Activated effector memory CD4-positive, alpha-beta T cell treated with anti-CD3 and anti-CD28 coated beads, Interleukin-2, amount 50 U/mL, for 16 hours (primary cell): ENCODE measurements around the gene WDR83.
A peak's percentile ranks its signal among the peaks of the same experiment; 100 is the strongest.
"Not testable (repeated sequence)": the region's sequence is repeated elsewhere in the genome, so short reads cannot be mapped to it uniquely, and the experiment has no call there.

Experiments
- DNase-seq: peaks from one replicate; pipeline ENCODE4 v3.0.0-alpha.2; 2020

The WDR83 gene

DNA sequence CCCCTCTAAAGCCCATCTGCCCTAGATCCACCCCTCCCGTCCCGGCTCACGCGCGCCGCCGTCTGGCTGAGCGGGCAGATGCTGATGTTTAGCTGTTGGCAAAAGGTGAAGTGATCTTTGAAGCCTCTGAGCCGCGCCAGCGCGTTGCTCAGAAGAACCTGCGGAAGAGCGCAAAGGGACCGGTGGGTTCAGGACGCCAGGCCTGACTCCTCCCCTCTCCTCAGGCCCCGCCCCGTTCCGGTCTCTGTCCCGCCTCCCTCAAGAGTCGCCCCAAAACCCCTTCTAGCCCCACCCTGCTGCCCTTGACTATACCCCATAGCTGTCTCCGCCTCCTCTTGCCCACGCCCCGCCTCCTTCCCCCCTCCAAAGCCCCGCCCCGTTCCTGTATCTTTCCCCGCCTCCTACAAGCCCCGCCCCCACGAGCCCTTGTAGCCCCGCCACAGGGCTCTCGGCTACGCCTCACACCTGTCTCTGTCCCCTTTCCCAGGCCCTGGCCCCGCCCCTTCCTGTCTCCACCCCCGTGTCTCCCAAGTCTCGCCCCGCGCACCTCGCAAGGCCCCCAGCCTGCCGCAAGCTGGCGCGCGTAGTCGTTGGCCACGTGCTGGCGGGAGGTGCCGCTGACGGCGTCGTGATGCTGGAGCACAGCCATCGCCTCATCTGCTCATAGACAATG lies 9.6 kb upstream of the WDR83 start:
- DNase-seq = no peak

DNA sequence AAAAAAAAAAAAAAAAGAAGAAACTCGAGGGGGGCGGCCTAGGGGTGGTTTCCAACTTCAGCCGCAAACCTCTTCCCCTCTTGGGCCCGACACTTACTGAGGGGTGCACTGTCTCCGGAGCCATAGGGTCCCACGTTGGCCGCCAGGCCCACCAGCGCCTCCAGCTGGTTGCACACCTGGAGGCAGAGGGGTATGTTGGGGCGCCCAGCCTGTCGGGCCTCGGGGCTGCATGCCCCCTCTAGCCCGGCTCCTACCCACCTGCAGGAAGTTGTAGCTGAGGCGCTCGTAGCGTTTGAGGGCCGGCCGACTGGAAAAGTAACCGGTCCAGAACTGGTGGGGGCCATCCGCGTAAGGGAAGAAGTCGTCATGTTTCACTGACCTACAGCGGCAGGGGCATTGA lies 8.6 kb upstream of the WDR83 start:
- DNase-seq = no peak

DNA sequence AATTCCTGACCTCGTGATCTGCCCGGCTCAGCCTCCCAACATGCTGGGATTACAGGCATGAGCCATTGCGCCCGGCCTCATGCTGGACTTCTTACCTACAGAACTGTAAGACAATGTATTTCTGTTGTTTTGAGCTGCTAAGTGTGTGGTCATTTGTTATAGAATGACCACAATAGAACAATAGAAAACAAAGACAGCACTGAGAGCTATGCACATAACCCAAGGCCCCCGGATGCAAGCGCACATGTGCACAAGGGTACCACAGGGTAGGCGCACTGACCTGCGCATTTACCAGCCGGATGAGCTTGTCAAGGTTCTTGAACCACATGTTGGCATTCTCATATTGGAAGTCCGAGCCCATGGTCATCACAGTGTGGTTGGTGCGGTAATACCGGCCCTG lies 5.6 kb upstream of the WDR83 start:
- DNase-seq = no peak

DNA sequence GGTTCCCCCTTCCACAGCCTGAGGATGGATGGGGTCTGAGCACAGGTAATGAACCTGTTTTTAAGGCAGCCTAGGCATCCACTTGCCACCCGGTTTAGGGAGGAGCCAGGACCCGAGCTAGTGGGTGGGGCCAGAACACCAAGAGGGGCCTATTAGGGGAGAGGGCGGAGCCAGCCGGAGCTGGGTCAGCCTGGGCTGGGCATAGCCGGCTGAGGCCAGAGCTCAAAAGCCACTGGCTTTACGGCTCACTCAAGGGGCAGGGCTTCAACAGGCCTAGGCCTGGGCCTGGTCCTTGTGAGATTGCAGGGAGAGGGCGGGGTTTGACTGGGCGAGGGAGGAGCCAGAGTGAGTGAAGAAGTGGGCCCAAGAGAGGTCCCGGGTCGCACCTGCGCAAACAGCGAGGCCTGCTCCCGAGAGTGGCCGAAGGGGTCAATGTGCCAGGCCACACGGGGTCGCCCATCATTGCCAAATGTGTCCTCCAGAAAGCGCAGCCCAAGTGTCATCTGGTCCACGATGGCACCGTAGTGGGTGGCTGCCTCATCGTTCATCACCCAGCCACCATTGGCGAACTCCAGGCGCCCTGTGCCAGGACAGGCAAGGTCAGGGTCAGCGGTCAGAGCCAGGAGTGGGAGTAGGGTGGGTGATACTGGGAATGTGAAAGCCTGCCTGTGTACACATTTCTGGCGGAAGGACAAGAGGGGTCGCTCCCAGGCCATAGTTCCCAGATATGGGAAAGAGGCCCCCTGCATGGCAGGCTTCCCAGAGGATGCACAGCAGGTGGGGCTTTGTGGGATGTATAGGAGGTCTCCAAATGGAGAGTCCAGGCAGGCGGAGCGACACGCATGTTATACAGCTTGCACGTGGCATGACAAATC lies 2.0 kb upstream of the WDR83 start:
- DNase-seq = no peak

DNA sequence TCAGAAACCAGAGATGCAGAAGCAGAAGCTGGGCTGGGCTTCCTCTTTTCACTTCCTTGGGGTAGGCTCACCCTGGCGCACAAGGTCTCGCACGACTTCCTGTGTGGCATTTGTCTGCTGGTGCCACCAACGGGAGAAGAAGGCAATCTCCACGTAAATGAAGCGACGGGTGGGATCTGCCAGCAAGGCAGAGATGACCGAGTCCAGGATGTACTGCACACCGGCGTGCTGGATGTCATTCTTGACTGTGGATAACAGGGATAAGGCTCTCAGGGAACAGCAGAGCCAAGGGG lies 1.4 kb upstream of the WDR83 start:
- DNase-seq = peak; percentile 81

DNA sequence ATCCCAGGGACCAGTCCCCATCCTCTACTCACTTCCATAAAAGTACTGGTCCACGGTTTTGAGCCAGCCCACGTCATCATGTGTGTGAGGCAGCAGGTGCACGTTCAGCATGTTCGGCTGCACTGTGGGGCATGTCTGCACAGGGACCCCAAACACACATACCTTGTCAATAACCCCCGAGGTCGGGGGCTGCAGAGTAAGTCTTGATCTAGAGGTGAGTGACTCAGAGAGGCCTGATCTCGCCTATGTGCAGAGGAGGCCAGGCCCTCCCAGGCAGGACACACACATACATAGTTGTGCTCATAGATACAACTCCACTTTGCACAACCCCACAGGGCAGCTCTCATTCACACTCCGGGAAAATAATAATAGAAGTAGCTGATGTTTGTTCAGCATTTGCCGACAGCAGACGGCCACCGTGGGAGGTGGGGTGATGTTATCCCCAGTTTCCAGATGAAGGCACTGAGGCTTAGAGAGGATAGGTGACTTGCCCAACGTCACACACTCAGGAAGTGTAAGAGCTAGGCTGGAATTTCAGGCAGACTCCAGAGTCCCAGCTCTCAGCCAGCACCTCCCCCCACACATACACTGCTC lies 839 bp upstream of the WDR83 start:
- peak; percentile 71 for DNase-seq

DNA sequence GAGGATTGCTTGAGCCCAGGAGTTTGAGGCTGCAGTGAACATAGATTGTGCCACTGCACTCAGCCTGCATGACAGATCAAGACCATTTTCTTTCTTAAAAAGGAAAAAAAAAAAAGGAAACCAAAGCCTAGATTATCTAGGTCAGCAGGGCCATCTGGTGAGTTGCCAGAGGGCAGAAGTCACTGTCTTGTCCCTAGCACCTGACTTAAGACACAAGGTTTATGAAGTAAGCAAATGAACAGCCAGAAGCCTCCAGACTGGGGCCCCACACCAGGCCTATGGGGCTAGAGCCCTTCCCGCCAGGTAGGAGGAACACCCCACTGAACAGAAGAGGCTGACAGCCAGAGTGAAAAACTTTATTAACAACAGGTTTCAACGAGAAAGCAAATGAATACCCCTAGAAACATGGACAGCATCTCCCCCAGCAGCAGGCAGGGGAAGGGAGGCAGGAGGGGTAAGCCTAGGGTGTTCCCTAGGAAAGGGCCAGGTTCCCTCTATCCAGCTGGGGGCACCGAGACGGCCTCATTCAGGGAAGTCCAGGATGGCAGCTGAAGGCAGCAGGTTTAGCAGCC lies 1.2 kb downstream of the WDR83 start:
- no peak for DNase-seq

DNA sequence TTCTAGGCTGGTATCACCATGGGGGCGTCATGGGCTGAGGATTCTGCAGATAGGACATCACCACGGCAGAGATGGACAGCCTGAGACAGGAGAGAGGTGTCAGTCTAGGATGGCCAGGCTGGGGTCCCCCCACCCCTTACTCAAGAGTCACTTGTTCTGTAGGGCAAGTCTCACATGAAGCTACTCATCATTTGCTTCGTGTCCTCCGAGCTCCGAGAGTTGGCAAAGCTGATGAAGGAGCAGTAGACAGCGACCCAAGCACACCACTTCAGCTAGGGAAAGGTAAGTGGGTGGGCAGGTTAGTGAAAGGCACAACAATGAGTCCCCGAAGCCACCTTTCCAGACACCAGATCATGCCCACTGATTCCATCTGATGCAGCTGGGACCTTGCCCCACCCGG lies 1.7 kb downstream of the WDR83 start:
- no peak for DNase-seq

DNA sequence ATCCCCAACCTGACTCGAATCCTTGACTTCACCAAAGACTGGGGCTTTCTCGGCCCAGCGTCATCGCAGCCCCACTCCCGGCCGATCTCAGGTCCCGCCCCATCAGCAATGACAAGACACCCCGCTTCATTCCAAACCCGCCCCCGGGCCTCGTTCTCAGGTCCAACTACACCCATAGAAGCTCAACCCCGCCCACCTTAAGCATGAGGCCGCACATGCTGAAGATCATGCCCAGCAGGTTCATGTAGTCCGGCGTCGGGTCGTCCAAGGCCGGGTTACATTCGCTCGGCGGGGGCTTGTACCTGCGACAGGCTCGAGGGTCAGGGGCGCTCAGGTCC lies 2.3 kb downstream of the WDR83 start:
- DNase-seq = peak; percentile 89

DNA sequence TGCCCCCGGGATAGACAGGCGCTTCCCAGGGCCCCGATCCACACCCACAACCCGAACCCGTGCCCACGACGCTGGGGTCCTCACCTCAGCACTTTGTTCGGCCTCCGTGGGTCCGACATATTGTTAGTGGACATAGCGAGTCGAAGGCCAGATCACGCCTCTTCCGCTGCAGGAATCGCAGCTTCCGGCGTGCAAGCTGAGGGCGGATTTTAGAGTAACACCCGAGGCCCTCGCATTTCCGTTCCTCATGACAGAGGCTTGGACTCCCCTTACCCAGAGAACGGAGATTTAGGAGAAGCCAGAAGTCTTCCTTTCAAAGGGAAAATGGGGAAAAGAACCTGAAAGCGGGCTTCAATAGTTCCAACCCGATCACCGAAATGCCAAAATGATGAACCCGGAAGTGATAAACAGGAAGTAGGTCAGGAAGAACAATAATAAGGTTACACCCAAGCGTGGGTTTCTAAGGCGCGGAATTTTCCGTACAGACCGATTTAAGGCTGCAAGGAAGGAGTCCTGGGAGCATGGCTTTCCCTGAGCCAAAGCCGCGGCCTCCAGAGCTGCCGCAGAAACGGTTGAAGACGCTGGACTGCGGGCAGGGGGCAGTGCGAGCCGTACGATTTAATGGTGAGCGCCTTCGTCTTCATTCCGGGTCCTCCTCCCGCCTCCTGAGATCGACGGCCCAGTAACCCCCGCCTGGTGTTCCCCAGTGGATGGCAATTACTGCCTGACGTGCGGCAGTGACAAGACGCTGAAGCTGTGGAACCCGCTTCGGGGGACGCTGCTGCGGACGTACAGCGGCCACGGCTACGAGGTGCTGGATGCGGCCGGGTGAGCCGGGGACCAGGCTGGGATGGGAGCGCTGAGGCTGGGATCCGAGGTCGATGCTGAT lies 2.9 kb downstream of the WDR83 start:
- peak; percentile 92 for DNase-seq

DNA sequence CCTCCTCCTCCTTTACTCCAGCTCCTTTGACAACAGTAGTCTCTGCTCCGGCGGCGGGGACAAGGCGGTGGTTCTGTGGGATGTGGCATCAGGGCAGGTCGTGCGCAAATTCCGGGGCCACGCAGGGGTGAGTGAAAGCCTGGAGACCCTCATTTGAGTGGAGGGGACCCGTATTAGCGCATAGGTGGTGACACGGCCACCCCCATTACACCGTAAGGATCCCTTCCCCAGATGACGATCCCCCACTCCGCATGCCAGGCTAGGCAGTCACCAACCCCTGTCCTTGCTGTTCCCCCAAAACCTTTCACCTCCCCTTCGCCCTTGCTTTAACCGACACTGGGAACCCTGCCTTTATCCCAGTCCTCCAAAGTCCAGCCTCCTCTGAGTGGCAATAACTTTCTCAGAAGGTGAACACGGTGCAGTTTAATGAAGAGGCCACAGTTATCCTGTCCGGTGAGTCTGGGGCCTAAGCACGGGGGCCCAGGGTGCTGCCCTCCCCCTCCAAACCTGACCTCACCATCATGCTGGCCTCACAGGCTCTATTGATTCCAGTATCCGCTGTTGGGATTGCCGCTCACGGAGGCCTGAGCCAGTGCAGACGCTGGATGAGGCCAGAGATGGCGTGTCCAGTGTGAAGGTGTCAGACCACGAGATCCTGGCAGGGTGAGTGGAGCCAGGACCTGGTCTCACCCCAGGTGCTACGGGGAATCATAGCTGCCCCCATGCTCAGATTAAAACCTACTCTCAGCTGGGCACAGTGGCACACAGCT lies 3.7 kb downstream of the WDR83 start:
- DNase-seq = no peak

DNA sequence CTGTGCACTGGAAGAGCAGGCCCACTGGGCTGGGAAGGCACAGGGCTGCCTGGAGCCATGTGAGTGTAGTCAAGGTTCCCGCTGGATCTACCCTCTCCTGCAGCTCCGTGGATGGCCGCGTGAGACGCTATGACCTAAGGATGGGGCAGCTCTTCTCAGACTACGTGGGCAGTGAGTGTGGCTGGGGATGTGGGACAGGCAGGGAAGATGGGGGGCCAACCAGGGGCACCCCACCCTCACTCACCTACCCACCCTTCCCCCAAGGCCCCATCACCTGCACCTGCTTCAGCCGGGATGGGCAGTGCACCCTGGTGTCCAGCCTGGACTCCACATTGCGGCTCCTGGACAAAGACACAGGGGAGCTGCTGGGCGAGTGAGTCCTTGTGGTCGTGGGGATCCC lies 6.1 kb downstream of the WDR83 start:
- no peak for DNase-seq

DNA sequence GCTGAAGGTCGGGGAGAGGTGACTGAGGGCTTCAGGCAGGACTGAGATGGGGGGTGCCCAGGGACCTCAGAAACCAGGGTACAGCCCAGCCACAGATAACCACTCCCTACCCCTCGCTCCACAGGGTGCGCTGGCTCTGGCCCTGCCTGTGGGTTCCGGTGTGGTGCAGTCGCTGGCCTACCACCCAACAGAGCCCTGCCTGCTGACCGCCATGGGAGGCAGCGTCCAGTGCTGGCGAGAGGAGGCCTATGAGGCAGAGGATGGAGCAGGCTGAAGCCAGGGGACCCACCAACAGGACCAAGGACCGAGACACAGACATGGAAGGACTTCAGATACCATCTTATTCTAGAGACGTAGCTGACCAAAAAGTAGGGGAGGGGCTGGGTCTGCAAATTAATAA lies 8.8 kb downstream of the WDR83 start:
- DNase-seq = no peak

DNA sequence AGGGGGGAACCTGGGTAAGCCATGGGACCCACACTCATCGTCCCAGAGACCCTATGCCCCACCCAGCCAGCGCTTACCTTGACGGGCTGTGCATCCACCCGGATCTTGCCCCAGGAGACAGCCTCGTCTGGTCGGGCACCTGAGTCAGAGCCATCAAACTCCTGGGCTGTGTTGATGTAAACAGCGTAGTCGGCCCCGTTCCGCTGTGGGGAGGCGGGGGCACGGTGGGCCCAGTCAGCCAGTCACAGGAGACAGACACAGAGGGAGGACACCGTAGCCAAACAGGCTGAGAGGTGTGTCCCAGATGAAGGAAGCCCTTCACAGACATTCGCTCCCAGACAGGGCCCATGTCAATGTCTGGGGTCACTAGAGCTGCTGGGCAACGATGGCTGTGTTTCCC lies 9.3 kb downstream of the WDR83 start:
- no peak for DNase-seq

DNA sequence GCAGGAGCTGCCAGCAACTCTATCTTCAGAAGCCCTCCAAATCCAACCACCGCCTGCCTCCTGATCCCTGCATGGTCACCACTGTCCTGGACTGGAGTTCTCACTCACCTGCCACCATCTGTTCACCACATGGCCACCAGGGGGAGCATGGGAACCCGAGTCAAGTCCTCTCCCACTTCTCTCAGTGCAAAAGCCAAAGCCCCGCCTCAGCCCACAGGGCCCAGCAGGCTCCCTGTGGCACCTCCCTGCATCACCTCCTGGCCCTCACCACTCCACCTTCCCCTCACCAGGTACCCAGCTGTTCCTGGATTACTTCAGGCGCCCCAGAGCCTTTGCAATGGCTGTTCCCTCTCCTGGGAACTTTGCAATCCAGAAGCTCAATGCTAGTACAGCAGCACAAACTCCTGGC lies 9.8 kb downstream of the WDR83 start:
- peak; percentile 95 for DNase-seq

DNA sequence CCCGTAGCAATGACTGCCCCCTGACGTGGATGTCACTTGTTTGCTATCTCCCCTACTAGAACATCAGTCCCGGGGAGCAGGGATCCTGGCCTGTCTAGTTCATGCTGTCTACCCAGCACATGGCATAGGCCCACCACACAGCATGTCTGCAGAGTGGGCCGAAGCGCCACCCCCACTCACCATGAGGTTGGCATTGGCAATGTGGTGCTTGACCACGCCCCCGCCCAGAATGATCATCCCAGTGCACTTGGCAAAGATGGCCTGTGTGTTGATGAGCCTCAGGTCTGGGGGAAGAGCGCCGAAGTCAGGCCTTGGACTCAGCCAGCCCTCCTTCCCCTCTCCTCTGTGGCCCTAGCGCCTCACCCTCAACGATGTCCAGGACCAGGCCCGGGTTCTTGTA lies 10.3 kb downstream of the WDR83 start:
- DNase-seq = no peak

DNA sequence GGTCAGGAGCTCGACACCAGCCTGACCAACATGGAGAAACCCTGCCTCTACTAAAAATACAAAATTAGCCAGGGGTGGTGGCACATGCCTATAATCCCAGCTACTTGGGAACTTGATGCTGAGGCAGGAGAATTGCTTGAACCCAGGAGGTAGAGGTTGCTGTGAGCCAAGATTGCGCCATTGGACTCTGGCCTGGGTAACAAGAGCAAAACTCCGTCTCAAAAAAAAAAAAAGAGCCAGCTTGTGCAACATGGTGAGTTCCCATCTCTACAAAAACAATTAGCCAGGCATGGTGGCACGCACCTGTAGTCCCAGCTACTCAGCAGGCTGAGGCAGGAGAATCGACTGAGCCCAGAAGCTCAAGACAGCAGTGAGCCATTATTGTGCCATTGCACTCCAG lies 11.4 kb downstream of the WDR83 start:
- DNase-seq = not testable (repeated sequence)

DNA sequence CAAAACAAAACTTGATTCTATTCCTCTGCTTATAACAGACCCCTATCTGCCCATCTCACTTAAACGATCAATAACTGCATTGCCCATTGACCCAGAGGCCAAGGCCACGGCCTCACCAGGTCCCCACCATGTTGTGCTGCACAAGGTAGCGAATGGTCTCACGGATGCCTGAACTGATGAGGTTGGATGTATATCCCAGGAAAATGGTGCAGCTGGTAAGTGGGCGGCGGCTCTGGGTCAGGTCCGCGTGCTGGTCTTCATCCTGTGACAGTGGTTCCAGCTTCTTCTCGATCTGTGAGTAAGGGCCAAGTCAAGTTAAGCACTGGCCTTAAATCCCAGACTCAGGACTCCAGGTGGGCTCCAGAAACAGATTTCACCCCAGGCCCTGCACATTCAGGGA lies 13.4 kb downstream of the WDR83 start:
- no peak for DNase-seq

DNA sequence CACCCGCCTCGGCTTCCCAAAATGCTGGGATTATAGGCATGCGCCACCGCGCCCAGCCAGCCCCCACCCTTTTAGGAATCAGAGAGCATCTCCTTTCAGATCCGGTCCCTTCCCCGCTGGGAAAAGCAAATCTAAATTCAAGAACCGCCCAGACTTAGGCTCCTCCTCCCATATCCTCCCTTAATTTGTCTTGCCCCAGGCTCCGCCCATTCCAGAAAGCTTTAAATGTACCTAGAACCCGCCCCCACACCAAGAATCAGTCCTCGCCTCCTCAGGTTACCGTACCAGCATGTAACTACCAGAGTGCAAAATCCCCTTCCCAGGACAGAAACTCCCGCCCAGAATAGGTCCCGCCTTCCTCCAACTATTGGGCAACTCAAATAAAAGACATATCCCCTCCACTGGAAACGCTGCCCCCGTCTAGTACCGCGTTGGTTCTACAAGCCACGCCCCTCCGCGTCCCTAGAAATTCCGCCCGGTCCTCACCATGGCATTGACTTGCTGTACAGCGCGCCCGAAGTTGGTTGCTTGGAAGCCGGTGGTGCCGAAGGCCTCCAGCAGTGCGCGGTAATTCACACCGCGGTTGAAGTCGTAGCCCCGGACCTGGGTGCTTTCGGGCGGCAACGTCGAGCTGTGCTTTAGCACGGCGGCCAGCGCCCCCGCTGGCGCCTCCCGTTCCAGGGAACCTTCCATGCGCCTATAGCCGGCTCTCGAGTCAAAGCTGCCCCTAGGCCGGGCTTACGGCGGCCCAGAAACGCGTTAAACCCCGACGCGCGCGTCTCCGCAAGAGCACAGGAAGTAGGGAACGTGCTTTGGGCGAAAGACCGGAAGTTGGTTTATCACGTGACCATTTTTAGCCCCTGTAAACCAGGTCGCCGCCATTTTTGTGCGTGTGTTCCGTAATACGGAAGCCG lies 14.7 kb downstream of the WDR83 start, which contains the start of gene DHPS:
TSS of gene DHPS (minus strand) at position 807 of the 914 bp plus-strand sequence. CDS start at position 693, 114 bp downstream.
- peak; percentile 95 for DNase-seq

DNA sequence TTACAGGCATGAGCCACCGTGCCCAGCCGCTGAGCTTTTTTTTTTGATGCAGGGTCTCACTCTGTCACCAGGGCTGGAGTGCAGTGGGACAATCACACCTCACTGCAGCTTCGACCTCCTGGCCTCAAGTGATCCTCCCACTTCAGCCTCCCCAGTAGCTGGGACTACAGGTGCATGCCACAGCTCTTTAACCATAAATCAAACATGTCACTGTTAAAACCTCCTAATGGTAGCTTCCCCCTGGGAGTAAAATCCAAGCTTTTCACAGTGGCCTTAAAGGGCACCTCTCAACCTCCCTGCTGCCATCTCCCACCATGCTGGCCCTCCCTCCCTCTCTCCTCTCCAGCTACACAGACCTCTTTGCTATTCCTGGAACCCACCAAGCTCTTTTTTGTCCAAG lies 19.2 kb downstream of the WDR83 start:
- no peak for DNase-seq
